HG02610 (cell line): Measurements from ENCODE around the gene CPA4.
"Not testable (repeated sequence)": the region's sequence is repeated elsewhere in the genome, so short reads cannot be mapped to it uniquely, and the experiment has no call there.

Experiments used
- ATAC-seq: cut with Tn5 transposase; IDR thresholded peaks from one replicate; pipeline ENCODE4 v1.9.1; 2021; ENCODE audit warnings: mild to moderate bottlenecking, moderate library complexity; ENCODE audit not compliant: unreplicated experiment

CPA4 gene

GRCh38 chr7:130299866-130300265 lies 6.9 kb downstream of the CPA4 start:
- no peak for ATAC-seq

GRCh38 chr7:130301501-130302020 lies 8.6 kb downstream of the CPA4 start:
- no peak for ATAC-seq

- no peak for ATAC-seq
Observed at GRCh38 chr7:130302649-130303048, 9.7 kb downstream of the CPA4 start.

GRCh38 chr7:130303127-130303526 lies 10.2 kb downstream of the CPA4 start:
- no peak for ATAC-seq

GRCh38 chr7:130303551-130303950 lies 10.6 kb downstream of the CPA4 start:
- ATAC-seq: no peak

- ATAC-seq: no peak
Observed at GRCh38 chr7:130303982-130304381, 11.0 kb downstream of the CPA4 start.

DNA sequence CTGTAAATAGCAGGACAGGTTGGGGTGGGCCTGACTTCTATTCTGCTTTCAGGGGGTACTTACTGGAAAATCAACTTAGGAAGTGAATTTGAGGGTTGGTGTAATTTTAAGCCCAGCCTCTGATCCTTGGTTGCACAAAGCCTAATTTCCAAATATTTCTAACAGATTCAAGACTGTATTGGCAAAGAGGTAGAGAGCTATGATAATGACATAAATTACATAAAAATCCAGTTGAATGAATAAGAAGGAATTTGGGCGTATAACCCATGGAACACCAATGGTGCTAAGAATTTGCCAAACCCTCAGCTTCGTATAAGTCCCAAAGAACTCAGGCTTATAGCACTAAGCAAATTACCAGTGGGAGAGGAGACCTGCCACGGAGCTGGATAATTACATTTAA lies 11.9 kb downstream of the CPA4 start:
- ATAC-seq: no peak

DNA sequence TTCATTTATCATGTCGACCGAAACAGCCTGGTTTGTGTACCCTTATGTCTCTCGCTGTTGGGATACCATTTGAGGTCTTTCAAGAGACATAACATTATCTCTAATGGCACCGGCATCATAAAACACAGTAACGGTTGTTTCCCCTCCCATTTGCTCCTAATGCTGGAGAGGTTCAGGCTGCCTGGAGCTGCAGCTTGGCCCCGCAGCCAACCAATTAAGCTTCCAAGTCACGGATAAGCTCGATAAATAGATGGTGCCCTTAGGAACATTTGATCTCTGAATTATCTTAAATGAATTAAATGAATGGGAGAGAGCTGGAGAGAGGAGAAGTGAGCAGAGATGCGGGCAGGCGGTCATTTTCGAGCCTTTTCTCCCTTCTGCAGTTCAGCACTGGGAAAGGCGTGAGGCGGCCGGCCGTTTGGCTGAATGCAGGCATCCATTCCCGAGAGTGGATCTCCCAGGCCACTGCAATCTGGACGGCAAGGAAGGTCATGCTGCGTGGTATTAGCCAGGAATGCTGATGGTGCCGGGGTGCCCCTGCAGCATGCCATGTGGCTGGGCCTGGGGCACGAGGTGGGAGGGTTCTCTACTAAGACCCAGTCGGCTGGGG lies 12.6 kb downstream of the CPA4 start:
- ATAC-seq: no peak

DNA sequence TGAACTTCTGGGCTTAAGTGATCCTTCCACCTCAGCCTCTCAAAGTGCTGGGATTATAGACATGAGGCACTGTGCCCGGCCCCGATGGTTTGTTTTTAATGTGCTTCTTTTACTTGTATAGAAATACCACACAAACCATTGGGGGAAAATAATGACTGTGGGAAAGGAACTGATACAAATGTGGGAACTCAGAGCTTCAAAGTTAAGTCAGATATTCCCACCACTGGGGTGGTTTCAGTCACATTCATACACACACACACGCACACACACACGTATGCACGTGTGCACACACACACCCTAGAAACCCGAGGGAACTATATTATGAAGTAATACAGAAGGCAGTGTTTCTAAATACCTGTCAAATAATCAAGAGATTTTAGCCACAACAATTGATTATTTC lies 17.0 kb downstream of the CPA4 start:
- no peak for ATAC-seq

- no peak for ATAC-seq
Observed at GRCh38 chr7:130314305-130314704, 21.3 kb downstream of the CPA4 start.

DNA sequence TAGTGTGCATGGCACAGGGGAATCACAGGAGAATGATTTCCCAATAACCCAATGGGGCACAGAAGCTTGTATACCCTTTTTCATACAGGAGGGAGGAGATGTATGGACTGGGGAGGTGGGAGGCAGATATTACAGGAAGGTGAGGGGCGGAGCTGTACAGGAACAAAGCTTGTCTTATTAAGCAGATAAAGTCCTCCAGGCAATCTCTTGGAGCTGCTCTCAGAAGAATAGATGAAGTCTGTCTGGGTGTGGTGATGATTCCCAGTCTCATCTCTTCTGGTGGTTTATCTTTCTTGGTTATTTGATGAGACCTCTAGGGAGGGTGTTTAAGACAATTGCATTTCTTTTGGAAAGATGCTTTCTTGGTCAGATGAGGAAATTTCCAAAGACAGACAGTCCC lies 26.6 kb downstream of the CPA4 start:
- no peak for ATAC-seq

- not testable (repeated sequence) for ATAC-seq
Observed at GRCh38 chr7:130321542-130322229, 28.7 kb downstream of the CPA4 start.

GRCh38 chr7:130322615-130323014 lies 29.7 kb downstream of the CPA4 start:
- no peak for ATAC-seq

GRCh38 chr7:130324306-130324943 lies 31.5 kb downstream of the CPA4 start:
- no peak for ATAC-seq

GRCh38 chr7:130329681-130330080 lies 36.7 kb downstream of the CPA4 start:
- ATAC-seq: no peak

GRCh38 chr7:130332259-130333053 lies 39.5 kb downstream of the CPA4 start:
- ATAC-seq: no peak

GRCh38 chr7:130333832-130334231 lies 40.9 kb downstream of the CPA4 start:
- no peak for ATAC-seq

DNA sequence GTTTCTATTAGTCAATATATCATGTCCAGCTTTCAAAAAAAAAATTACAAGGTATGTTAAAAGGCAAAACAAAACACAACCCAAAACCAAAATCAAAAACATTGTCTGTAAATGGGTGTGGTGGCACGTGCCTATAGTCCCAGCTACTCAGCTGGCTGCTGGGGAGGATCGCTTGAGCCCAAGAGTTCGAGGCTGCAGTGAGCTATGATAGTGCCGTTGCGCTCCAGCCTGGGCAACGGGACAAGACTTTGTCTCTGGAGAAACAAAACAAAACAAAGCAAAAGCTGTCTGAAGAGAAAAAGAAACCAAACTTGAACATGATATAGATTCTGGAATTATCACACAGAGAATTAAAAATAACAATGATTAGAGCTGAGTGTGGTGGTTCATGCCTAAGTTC lies 41.3 kb downstream of the CPA4 start:
- ATAC-seq: no peak

DNA sequence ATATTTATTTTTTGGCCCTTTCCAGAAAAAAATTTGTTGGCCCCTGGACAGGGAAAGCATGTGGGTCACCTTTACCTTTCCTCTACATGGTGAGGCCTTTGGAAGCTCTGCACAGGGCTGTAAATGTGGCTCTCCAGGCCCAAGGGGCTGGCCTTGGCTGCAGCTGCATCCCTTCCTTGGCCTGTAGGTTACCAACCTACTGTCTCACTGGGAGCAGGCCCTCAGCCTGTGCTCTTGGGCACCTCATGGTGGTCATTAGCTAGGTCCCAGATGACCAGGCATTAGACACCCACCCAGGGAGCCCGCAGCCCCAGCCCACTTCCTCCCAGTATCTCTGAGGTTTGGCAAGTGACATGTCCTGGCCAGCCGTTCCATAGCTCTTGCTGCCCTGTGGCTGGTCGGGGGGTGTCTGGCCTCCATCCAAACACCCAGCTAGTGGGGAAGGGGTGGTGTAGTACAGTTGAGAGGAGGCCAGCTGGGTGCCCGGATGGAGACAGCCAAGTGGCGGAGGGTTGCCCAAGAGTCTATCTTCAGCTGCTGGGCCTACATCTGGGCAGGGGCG lies 44.5 kb downstream of the CPA4 start:
- ATAC-seq: no peak

GRCh38 chr7:130338233-130338632 lies 45.3 kb downstream of the CPA4 start:
- no peak for ATAC-seq

- no peak for ATAC-seq
Observed at GRCh38 chr7:130341882-130342281, 48.9 kb downstream of the CPA4 start.
